Effector CD4-positive, alpha-beta T cell (primary cell): ENCODE data around the gene ADARB1.
"Not testable (repeated sequence)": the region's sequence is repeated elsewhere in the genome, so short reads cannot be mapped to it uniquely, and the experiment has no call there.

Experiments
- DNase-seq: peaks from one replicate; pipeline ENCODE4 v3.0.0-alpha.2; 2020

Gene ADARB1

GRCh38 chr21:45138199-45139002, 64.0 kb downstream of the ADARB1 start:
- DNase-seq = peak; percentile 63

- DNase-seq = not testable (repeated sequence)
These were observed 64.6 kb downstream of the ADARB1 start for GRCh38 chr21:45139003-45139360.

DNA sequence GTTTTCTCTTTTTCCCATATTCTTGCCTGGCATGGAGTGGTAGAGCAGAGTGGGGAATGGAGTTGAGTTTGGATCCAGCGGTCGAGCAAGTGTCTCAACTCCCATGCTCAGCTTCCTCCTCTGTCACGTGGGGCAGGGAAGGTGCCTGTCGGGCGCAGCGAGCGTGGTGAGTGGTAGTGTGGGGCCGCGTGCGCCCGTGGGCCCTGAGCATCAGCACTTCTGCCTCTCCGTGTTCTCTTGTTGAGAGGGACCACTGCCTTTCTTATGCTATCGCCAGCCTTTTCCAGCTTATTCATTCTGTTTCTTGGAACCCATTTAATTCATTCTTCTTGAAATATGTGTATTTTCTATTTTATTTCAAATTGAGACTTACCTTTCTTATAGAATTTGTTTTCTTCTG, 65.1 kb downstream of the ADARB1 start:
- DNase-seq = no peak

- peak; percentile 32 for DNase-seq
These were observed 66.1 kb downstream of the ADARB1 start for GRCh38 chr21:45140346-45140940.

- DNase-seq = not testable (repeated sequence)
These were observed 66.6 kb downstream of the ADARB1 start for GRCh38 chr21:45140944-45141343.

DNA sequence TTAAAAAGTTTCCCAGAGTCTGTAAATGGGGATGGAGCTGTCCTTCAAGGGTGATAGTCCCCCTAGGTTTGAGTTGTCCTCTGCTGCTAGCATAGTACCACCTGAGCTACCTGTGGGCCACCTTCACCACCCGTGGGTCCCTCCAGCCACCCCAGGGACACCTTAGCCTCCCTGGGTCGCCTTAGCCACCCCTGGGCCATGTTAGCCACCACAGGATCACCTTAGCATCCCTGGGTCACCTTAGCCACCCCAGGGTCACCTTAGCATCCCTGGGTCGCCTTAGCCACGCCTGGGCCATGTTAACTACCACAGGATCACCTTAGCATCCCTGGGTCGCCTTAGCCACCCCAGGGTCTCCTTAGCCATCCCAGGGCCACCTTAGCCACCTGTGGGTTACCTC, 67.1 kb downstream of the ADARB1 start:
- DNase-seq = no peak

DNA sequence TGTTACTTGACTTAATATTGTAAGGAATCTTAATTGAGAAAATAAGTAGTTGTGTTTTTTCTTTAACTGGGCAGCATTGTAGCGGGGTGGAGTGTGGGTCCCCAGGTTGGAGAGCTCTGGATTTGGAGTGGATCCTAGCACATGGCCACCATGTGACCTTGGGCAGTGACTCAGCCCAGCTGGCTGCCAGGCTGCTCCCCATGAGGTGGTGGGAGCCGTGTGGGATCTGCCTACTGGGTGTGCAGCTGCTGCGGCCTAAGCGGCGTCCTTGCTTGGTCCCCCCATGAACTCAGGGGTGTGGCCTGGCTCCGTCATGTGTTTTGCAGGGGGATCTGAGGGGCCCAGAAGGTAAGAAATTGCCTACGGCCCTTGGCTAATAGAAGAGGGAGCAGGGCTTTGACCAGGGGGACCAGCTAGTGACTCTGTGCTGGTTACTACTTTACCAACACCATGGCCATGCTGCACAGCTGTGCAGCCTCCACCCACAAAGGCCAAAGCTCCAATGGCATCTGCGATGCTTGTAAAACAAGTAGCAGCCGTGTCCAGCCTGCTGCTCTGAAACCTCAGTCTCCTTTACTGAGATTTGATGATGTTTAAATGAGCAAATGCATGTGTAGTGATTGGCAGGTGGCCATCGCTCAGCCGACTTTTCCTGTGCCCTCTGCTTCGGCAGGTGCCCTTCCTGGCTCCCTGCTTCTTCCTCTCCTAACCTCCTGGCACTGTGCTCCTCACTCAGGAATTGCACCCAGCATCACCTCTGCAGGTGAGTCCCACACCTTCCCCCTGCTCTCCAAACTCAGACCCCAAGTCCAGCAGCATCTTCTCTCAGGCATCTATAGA, 68.3 kb downstream of the ADARB1 start:
- no peak for DNase-seq

GRCh38 chr21:45143855-45144254, 69.5 kb downstream of the ADARB1 start:
- DNase-seq = no peak

DNA sequence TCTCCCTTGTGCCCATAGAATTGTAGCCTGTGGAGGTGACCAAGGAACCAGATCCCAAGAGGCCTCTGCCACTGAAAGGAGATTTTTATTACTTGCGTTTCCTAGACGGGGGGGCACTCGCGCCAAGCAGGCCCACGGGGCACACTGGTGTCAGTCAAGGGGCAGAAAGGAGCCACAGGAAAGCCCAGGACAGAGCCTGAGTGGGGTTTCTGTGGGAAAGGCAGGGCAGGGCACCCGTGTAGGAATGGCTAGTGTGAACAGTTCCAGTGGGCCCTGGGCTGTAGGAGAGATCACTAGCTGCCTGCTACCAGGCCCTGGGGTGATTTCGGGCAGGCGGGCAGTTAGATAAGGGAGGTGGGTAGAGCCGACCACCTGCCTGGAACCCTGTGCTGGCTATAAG, 70.8 kb downstream of the ADARB1 start:
- DNase-seq = no peak

GRCh38 chr21:45145846-45146245, 71.5 kb downstream of the ADARB1 start:
- DNase-seq = not testable (repeated sequence)

DNA sequence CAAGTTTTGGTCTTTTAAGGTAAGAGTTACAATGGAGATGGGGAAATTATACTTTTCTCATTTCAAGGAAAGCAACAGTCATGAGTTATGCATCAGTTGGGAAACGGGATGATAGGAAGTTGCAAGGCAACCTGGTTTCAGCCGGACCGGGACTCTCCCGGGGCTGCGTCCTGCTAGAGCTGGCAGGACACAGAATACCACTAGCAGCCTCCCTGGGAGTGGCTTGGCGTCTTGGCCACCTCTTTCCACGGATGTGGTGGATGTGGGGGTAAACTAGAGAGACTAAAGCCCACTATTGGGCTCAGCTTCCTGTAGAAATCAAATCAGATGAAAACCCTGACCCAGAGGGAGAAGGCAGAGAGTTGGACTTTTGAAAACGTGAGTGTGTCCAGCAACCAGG, 71.9 kb downstream of the ADARB1 start:
- DNase-seq = no peak

DNA sequence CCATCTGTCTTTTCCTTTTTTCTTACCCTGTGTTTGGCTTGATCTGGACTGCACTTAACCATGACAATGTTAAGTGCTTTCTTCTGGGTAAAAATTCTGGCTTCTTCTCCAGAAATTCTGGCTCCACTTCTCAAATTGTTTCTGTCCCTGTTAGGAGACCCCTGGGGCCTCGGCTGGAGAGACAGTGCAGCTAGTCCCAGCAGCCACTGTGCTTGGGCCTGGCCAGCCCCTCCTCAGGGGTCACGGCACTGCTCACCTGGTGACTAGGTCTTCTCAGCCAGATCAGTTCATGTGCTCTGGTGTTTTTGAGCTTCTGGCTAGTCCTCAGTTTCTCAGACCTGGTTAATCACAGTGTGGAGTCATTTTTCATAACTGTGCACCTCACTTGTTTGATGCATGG, 72.4 kb downstream of the ADARB1 start:
- DNase-seq = no peak

GRCh38 chr21:45147473-45148315, 73.3 kb downstream of the ADARB1 start:
- DNase-seq = no peak

DNA sequence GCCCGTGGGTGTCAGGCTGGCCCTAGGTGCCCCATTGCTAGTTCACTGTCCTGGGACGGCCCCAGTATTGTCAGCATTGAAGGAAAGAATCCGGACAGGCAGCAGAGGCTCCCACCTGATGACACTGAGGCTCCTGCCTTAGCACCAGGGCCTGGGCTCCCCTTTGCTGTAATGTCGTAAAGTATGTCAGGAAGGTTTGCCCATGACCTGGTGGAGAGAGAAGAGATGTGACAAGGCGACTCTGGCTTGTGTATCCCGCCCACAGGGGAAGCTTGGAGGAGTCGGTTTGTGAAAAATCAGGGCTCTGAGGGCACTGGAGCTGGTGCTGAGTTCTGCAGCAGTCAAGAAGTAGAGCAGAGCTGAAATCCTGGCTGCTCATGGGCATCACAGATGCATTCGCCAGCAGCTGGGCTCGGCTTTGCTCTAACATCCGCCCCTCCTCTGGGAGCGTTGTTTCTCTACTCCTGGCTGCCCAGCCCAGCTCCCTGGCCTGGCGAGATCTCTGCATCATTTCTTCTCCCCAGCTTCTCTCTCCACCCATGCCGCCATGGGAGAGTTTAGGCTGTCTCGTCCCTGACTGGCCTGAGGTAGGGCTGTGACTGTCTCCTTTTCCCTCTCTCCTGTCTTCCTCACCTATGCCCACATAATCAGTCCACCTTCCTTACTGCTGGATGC, 74.1 kb downstream of the ADARB1 start:
- DNase-seq = no peak

GRCh38 chr21:45149021-45149420, 74.6 kb downstream of the ADARB1 start:
- no peak for DNase-seq

GRCh38 chr21:45150638-45151131, 76.3 kb downstream of the ADARB1 start:
- DNase-seq = no peak

DNA sequence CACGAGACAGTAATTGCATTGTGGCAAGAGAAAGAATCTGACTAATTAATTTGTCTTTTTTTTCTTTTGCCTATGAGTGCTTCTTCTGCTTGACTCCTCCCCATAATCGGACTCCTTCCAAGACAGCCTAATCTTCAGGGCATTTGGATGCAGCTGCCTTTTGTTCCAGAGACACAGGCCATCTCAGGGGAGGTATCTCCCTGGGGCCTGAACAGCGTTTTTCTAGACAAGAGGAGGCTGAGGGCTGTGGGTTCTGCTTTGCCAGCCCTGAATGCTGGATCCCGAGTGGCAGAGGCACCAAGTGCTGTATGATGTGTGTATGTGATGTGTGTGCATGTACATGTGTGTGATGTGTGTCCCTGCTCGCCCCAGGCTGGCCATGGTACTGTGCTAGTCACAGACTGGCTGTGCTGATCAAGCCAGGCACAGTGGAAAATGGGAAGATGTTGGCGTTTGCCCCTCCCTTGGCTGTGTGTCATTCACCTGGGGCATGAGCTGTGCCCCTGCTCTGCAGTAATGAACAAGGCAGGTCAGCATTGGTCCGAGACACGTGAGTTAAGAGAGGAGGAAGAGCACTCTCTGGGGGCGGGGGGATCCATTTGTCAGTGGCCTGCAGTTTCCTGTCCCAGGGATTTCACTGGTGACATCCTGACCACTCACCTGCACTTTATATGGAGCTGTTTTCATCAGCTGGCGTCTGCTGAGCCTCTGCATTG, 77.2 kb downstream of the ADARB1 start:
- no peak for DNase-seq

DNA sequence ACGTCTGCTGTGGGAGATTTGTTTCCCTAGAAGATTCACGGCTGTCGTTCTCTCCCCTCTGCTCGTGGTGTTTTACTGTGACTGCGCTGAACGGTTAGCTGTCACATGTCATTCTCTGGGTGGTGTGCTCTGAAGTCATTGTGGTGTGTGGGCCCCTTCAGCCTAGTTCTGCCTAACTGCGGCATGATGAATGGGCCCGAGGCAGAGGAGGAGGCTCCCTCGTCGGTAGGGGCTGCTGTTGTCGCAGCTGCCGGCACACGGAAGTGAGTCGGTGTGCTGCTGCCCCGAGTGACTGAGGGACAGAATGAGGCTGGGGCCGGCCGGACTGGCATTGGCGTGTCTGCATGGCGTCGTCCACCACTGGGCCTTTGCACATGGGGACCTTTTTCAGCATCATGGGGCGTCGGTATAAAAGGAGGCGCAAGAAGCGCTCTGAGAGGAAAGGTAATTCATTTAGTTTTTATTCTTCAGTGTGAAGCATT, 77.9 kb downstream of the ADARB1 start:
- DNase-seq = peak; percentile 36

DNA sequence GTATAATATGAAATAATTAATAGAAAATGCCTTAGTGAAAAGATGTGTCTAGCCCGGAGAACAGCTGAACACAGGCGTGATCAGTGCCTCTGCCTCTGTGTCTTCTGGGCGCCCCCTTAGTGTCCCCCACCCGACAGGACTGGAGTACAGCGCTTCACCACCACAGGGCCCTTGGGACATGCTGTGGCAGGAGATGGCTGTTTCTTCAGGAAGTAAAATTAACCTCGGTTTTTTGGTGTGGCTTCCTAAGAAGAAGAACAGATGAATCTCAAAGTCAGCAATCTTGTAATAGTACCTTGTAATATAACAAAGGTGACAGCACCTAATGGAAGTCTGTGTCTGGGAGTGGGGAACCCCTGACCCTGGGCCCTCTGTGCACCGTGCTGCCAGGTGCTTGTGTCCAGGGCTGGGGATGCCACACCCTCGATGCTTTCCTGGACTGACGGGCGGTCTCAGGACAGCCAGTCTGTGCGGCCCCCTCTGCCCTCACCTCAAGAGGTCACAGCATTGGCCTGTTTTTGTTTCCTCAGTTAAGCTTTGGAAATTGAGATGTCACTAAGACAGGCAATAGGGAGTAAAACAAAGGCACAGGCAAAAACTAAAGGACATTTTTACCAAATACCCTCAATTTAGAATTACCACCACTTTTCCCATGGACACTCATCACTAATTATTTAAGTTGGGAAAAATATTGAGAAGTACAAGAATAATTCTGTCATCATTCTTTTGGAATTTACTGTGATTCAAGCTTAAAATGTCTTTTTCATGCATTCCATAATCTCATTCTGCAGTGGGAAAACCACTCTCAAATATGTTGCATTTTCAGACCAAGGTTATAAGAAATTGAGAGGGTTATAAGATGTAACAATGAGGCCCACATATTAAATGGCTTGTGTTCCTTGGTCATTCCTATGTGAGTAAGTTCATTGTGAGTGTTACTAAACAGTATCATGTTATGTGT, 79.3 kb downstream of the ADARB1 start:
- DNase-seq = no peak
